Caco-2 (cell line): ENCODE measurements around the gene FOXN3. TPM values are rescaled to one million over a fixed set of nuclear protein-coding genes. Genes with fewer than 3 reads are reported as not detected.

ENCODE experiments used
- BruUV-seq: library from RNA; stranded (reverse); fragments of 400-500 nt; replicated peaks from 2 replicates; lab custom pipeline; 2021; lab: Mats Ljungman, UMichigan
- CTCF ChIA-PET: fragments of 300-600 bp; sonication (Branson Sonifier 250); formaldehyde crosslinking; loops from one replicate; lab custom pipeline; 2022; ENCODE audit warnings: antibody characterized with exemption; lab: Charles Lee
- POLR2A ChIA-PET: fragments of 300-600 bp; sonication (Branson Sonifier 250); formaldehyde crosslinking; loops from one replicate; lab custom pipeline; 2022; ENCODE audit warnings: antibody characterized with exemption; lab: Charles Lee
- DNase-seq, 2 experiments: peaks; one replicate each; pipeline versions ENCODE4 v3.0.0 to v3.0.0-alpha.2; 2020 to 2022
- H3K27me3 ChIP-seq: replicated peaks from 2 replicates; pipeline ENCODE4 v1.6.0; 2011; ENCODE audit warnings: low read length; ENCODE audit not compliant: control insufficient read depth, insufficient read depth
- H3K36me3 ChIP-seq: 2 replicates; pipeline ENCODE4 v1.5.1; 2011; ENCODE audit warnings: low read length; ENCODE audit not compliant: control insufficient read depth, insufficient read depth
- H3K4me1 ChIP-seq: fragments of 250-450 bp; sonication (Bioruptor Pico); 2 replicates; pipeline ENCODE4 v1.5.1; 2020; ENCODE audit warnings: mild to moderate bottlenecking
- H3K4me3 ChIP-seq: 2 replicates; pipeline ENCODE4 v1.5.1; 2011; ENCODE audit warnings: low read depth, mild to moderate bottlenecking, control low read depth, low read length
- H3K9me3 ChIP-seq: fragments of 250-450 bp; sonication (Bioruptor Pico); 2 replicates; pipeline ENCODE4 v1.5.1; 2020; ENCODE audit warnings: mild to moderate bottlenecking, moderate library complexity
- H3K27ac Mint-ChIP-seq: one replicate; pipeline ENCODE4 v1.8.0; 2022; ENCODE audit warnings: mixed read lengths; ENCODE audit not compliant: unreplicated experiment
- H3K27me3 Mint-ChIP-seq: one replicate; pipeline ENCODE4 v1.8.0; 2022; ENCODE audit warnings: mixed read lengths; ENCODE audit not compliant: insufficient read depth, unreplicated experiment
- H3K36me3 Mint-ChIP-seq: one replicate; pipeline ENCODE4 v1.8.0; 2022; ENCODE audit warnings: mild to moderate bottlenecking, mixed read lengths; ENCODE audit not compliant: insufficient read depth, unreplicated experiment
- H3K4me1 Mint-ChIP-seq: one replicate; pipeline ENCODE4 v1.8.0; 2022; ENCODE audit warnings: low read depth, mixed read lengths; ENCODE audit not compliant: unreplicated experiment
- H3K4me3 Mint-ChIP-seq: one replicate; pipeline ENCODE4 v1.8.0; 2022; ENCODE audit warnings: mild to moderate bottlenecking, moderate library complexity, mixed read lengths; ENCODE audit not compliant: unreplicated experiment
- H3K9me3 Mint-ChIP-seq: one replicate; pipeline ENCODE4 v1.8.0; 2022; ENCODE audit warnings: mixed read lengths; ENCODE audit not compliant: unreplicated experiment
- intact Hi-C: fragments of 100-400 bp; cut with micrococcal nuclease; formaldehyde crosslinking; loops from one replicate; pipeline ENCODE4 v1.10.0; 2022; ENCODE audit not compliant: unreplicated experiment
- total RNA-seq: library from RNA; stranded (reverse); gene quantifications from 2 replicates; pipeline ENCODE4 v1.2.3, GENCODE V29; 2022
- TF ChIP-seq, protein P1 (sequence below), 2 experiments: fragments of 200-600 bp in 1 of 2; IDR thresholded peaks; 1 replicate in 1 of 2; 2 replicates in 1 of 2; pipeline versions ENCODE4 v1.5.1 to v1.8.0; 2011 to 2022; ENCODE audit warnings: antibody characterized with exemption in 1 of 2, control low read depth in 1 of 2, inconsistent platforms in 1 of 2, low read depth in 1 of 2, low read length in 1 of 2, mild to moderate bottlenecking in 1 of 2, moderate library complexity in 1 of 2; ENCODE audit not compliant: insufficient read depth in 1 of 2, severe bottlenecking in 1 of 2, unreplicated experiment in 1 of 2

The FOXN3 gene
- total RNA-seq, 1 experiment from 2014 or later, result 20.6 TPM

- CTCF ChIA-PET, result no interaction called here
- peaks cover 7% of the 10 kb centered on the region for H3K4me1 Mint-ChIP-seq
- no peaks in the 10 kb centered on the region for H3K27me3 Mint-ChIP-seq
- no peaks in the 10 kb centered on the region for H3K36me3 Mint-ChIP-seq
- H3K9me3 Mint-ChIP-seq, result no peaks in the 10 kb centered on the region
- peaks cover 12% of the 10 kb centered on the region for H3K4me1 ChIP-seq
- POLR2A ChIA-PET, result no interaction called here
- H3K9me3 ChIP-seq, result no peaks in the 10 kb centered on the region
- H3K27me3 ChIP-seq, result no peaks in the 10 kb centered on the region
- no peak overlapping the region for H3K4me3 ChIP-seq
- intact Hi-C loops, result no loop called here
- TF ChIP-seq, protein P1, sequence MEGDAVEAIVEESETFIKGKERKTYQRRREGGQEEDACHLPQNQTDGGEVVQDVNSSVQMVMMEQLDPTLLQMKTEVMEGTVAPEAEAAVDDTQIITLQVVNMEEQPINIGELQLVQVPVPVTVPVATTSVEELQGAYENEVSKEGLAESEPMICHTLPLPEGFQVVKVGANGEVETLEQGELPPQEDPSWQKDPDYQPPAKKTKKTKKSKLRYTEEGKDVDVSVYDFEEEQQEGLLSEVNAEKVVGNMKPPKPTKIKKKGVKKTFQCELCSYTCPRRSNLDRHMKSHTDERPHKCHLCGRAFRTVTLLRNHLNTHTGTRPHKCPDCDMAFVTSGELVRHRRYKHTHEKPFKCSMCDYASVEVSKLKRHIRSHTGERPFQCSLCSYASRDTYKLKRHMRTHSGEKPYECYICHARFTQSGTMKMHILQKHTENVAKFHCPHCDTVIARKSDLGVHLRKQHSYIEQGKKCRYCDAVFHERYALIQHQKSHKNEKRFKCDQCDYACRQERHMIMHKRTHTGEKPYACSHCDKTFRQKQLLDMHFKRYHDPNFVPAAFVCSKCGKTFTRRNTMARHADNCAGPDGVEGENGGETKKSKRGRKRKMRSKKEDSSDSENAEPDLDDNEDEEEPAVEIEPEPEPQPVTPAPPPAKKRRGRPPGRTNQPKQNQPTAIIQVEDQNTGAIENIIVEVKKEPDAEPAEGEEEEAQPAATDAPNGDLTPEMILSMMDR (IDR thresholded peaks at IDR 0.05; ENCODE audit: insufficient read depth in 1 of 2, low read depth in 1 of 2, low read length in 1 of 2, severe bottlenecking in 1 of 2, unreplicated experiment in 1 of 2), result no peak
- H3K4me3 Mint-ChIP-seq, result no peak overlapping the region
- no peak overlapping the region for H3K27ac Mint-ChIP-seq
- no TSS peak for BruUV-seq
- DNase-seq, result no peak
- H3K36me3 ChIP-seq, result no peaks in the 10 kb centered on the region
Measured at GRCh38 chr14:89364316-89364715, 52.7 kb downstream of the FOXN3 start.

- no TSS peak for BruUV-seq
- POLR2A ChIA-PET, result no interaction called here
- no peaks in the 10 kb centered on the region for H3K9me3 ChIP-seq
- Mint-ChIP-seq H3K27me3 (no peaks in the 10 kb centered on the region), H3K27ac (no peak overlapping the region), H3K4me3 (no peak overlapping the region), H3K36me3 (no peaks in the 10 kb centered on the region), H3K4me1 (no peaks in the 10 kb centered on the region), H3K9me3 (no peaks in the 10 kb centered on the region)
- DNase-seq, result no peak
- TF ChIP-seq, protein P1 (IDR thresholded peaks at IDR 0.05; ENCODE audit: insufficient read depth in 1 of 2, low read depth in 1 of 2, low read length in 1 of 2, severe bottlenecking in 1 of 2, unreplicated experiment in 1 of 2), result no peak
- no peaks in the 10 kb centered on the region for H3K36me3 ChIP-seq
- no peaks in the 10 kb centered on the region for H3K4me1 ChIP-seq
- CTCF ChIA-PET, result interaction anchor here (1.6 kb wide), 1 partner anchor 24 kb away, joined by 4 read pairs; no protein-coding TSS in a partner anchor
- H3K4me3 ChIP-seq, result no peak overlapping the region
- H3K27me3 ChIP-seq, result no peaks in the 10 kb centered on the region
- intact Hi-C loops, result no loop called here
Measured at GRCh38 chr14:89360277-89360676, 56.8 kb downstream of the FOXN3 start.

- CTCF ChIA-PET, result interaction anchor here (1.6 kb wide), 1 partner anchor 23 kb away, joined by 4 read pairs; no protein-coding TSS in a partner anchor
- Mint-ChIP-seq H3K27ac (no peak overlapping the region), H3K4me1 (no peaks in the 10 kb centered on the region), H3K27me3 (no peaks in the 10 kb centered on the region), H3K36me3 (no peaks in the 10 kb centered on the region), H3K9me3 (no peaks in the 10 kb centered on the region), H3K4me3 (no peak overlapping the region)
- Histone ChIP-seq H3K36me3 (no peaks in the 10 kb centered on the region), H3K9me3 (no peaks in the 10 kb centered on the region), H3K4me1 (no peaks in the 10 kb centered on the region), H3K27me3 (no peaks in the 10 kb centered on the region), H3K4me3 (no peak overlapping the region)
- no peak for DNase-seq
- no TSS peak for BruUV-seq
- POLR2A ChIA-PET, result no interaction called here
- intact Hi-C loops, result no loop called here
- TF ChIP-seq, protein P1 (IDR thresholded peaks at IDR 0.05; ENCODE audit: insufficient read depth in 1 of 2, low read depth in 1 of 2, low read length in 1 of 2, severe bottlenecking in 1 of 2, unreplicated experiment in 1 of 2), result no peak
Measured at GRCh38 chr14:89359477-89360222, 57.4 kb downstream of the FOXN3 start.
